Effector CD4-positive, alpha-beta T cell (primary cell): ENCODE measurements around the gene CBFA2T3.
"Not testable (repeated sequence)": the region's sequence is repeated elsewhere in the genome, so short reads cannot be mapped to it uniquely, and the experiment has no call there.

Source experiments
- DNase-seq: peaks from one replicate; pipeline ENCODE4 v3.0.0-alpha.2; 2020

The CBFA2T3 gene

GRCh38 chr16:89012622-89012995 lies 35.6 kb upstream of the CBFA2T3 start:
- no peak for DNase-seq

GRCh38 chr16:89011909-89012621 lies 35.1 kb upstream of the CBFA2T3 start:
- DNase-seq, result no peak

DNA sequence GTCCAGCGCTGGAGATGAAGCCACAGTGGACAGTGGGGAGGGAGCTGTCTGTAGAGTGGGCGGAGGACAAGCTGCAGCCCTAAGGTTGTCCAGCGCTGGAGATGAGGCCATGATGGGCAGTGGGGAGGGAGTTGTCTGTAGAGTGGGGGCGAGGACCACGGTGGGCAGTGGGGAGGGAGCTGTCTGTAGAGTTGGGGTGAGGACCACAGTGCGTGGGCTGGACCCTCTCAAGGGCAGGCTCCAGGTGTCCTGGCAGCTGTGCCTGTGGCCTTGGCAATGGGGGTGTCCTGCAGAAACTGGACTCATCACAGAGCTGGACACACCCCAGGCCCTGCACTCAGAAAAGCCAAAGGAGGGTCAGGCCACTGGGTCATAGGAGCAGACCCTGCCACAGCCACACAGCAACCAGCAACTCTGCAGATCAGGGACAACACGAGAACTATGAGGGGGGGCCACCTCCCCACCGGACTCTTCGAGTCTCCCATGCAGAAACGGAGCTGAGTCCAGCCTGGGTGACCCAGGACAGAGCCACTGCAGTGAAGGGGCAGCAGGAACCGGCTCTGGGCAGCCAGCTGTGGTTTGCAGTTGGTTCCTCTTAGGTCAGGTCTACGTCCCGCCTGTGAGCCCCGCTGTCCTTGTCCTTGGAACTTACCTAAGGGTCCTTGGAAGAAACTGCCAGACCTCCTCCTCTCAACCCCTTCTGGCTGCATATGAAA lies 33.4 kb upstream of the CBFA2T3 start:
- DNase-seq, result no peak

- no peak for DNase-seq
Observed at GRCh38 chr16:89009343-89010209, 32.6 kb upstream of the CBFA2T3 start.

DNA sequence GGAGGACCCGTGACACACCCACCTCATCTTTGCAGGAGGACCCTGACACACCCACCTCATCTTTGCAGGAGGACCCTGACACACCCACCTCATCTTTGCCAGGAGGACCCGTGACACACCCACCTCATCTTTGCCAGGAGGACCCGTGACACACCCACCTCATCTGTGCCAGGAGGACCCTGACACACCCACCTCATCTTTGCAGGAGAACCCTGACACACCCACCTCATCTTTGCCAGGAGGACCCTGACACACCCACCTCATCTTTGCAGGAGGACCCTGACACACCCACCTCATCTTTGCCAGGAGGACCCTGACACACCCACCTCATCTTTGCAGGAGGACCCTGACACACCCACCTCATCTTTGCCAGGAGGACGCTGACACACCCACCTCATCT lies 31.8 kb upstream of the CBFA2T3 start:
- DNase-seq, result not testable (repeated sequence)

GRCh38 chr16:89007371-89008249 lies 30.6 kb upstream of the CBFA2T3 start:
- DNase-seq, result no peak

GRCh38 chr16:89006036-89006752 lies 29.2 kb upstream of the CBFA2T3 start:
- DNase-seq, result no peak

GRCh38 chr16:89005201-89006035 lies 28.4 kb upstream of the CBFA2T3 start:
- no peak for DNase-seq

DNA sequence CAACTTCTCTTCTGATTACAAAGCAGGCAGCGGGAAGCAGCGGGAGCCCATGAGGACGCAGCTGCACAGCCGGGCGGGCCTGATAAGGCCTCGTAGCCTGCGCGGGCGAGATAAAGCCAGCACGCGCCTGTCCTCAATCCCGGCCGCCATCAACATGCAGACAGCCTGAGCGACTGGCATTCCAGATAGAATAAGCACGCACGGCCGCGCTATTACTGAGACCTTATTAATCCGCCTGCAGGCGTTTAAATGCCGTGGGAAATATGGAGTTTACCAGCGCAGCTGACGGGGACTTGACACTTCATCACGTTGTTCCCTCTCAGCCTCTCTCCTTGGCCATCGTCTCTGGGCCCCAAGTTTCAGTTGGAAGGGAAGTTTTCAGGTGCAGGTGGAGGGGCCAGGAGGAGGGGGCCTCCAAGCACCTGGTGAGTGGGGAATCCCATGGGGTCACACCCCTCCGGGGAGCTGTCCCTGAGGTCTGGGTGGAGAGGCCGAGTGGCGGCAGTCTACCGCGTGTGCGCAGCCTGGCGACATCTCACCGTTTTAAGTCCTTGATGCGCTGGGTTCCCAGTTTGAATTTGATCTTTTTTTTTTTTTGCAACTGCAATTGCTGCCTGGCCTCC lies 27.3 kb upstream of the CBFA2T3 start:
- no peak for DNase-seq

GRCh38 chr16:89003831-89004208 lies 26.8 kb upstream of the CBFA2T3 start:
- DNase-seq, result no peak

- no peak for DNase-seq
Observed at GRCh38 chr16:89002851-89003830, 26.1 kb upstream of the CBFA2T3 start.

GRCh38 chr16:89002081-89002480 lies 25.1 kb upstream of the CBFA2T3 start:
- DNase-seq, result not testable (repeated sequence)

DNA sequence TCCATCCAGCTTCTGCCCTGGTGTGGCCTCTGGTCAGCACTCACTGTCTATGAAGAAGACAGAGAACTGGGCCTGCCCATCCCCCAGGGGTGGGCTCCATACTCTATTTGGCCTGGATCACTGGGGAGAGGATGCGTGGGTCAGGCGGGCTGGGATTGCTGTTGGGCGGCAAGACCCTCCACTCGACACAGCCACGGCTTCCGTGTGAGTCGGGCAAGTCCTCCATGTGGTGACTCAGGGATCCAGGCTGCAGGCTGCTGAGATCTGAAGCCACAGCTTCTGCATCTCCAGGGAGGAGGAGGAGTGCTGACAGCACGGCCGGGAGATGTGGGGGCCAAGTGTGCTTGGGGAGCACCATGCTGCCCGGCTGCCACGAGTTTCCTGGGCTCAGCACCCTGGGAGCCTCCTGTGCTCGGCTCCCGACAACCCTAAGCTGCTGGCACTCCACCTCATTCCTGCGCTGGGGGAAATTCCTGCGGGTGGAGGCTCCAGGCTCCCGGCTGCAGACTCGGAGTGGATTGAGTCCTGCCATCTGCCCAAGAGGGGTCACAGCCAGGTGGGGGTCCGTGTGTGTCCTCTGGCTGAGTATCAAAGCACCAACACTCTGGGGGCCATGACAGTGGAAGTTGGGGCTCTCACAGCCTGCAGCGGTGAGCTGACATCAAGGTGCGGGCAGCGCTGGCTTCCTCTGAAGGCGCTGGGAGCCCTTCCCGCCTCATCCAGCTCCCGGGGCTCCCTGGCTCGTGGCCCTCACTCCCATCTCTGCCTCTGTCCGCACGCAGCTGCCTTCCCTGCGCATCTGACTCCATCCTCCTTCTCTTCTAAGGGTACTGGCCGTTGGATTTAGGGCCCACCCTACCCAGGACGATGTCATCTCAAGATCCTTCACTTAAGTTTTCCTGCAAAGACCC lies 24.4 kb upstream of the CBFA2T3 start:
- no peak for DNase-seq

DNA sequence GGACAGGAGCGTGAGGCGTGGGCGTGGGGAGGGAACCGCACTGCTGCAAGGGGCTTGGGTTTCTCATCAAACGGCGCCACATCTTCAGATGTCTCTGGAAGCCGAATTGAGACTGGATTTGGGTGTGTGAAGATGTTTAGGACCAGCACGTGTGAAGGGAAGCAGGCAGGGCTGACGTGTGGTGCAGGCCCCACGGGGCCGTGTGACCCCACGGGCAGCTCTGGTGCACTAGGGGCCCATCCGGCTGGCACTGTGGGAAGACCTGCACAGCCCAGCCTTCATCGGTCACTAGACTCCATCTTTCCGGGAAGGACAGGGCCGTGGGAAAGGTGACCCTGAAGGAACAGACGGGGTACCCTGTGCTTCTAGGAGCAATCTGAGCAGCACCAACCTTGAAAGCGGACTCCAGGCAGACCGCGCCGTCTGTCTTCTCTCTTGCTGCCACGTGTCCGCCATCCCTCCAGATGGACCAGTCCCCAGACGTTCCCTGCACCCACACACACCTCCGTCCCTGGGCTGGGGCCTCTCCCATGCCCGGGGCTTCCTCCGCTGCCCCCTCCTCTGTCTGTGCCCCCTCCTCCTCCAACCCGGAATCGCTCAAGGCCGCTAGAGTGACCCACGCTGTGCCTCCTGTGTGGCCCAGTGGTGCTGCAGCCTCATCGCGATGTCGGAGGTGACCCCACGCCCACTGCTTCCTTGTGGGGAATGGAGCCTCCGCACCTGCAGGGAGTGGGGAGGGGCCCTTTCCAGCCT lies 23.4 kb upstream of the CBFA2T3 start:
- no peak for DNase-seq

DNA sequence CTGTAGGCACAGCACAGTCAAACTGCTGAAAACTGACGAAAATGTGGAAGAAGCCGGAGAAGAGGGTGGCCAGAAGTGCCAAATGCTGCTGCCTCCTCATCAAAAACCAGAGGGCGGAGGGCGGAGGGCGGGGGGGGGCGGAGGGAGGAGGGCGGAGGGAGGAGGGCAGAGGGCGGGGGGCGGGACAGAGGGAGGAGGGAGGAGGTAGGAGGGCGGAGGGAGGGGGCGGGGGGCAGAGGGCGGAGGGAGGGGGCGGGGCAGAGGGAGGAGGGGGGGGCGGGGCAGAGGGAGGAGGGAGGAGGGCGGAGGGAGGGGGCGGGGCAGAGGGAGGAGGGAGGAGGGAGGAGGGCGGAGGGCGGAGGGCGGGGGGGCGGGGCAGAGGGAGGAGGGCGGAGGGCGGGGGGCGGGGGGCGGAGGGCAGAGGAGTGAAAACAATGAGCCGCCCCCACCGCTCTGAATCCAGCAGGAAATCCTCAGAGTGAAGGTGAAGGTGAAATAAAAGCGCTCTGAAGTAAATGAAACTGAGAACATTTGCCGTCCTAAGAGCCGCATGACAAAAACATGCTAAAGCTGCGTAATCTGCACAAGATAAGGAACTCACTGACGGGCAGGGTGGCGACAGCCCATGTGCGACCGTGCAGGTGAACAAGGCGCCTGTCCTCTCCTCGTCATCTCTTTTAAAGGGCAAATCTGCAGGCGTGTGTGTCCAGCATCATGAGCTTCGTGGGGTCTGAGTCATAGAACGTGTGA lies 22.6 kb upstream of the CBFA2T3 start:
- no peak for DNase-seq

- DNase-seq, result no peak
Observed at GRCh38 chr16:88995746-88996535, 18.9 kb upstream of the CBFA2T3 start.
